ENCODE data around the gene C12orf76.

C12orf76 gene

GRCh38 chr12:110071504-110071903 lies 23.2 kb upstream of the C12orf76 start:
- Histone ChIP-seq H3K4me3 (ENCODE audit: low read depth, low read length) (no peak overlapping the region), H3K27ac (ENCODE audit: extremely low read depth, low read depth, low read length) (no peak overlapping the region), H3K9me3 (ENCODE audit: control insufficient read depth, insufficient read depth, low read depth, low read length) (no peaks in the 10 kb centered on the region), H3K36me3 (ENCODE audit: control insufficient read depth in 2 of 2, insufficient read depth in 1 of 2, low read length in 2 of 2) (no peaks in the 10 kb centered on the region), H3K4me1 (ENCODE audit: control insufficient read depth, insufficient read depth, low read length) (no peaks in the 10 kb centered on the region)
- POLR2A ChIA-PET, result no interaction called here
- TF ChIP-seq ZNF513 (tag by site-specific recombination; IDR thresholded peaks at IDR 0.05), result peak; percentile 69
- no peak for TF ChIP-seq REST (tag by site-specific recombination; IDR thresholded peaks at IDR 0.05)
- CTCF ChIA-PET, result no interaction called here

GRCh38 chr12:110068654-110069053 lies 20.3 kb upstream of the C12orf76 start:
- TF ChIP-seq SP3 (tag by site-specific recombination; IDR thresholded peaks at IDR 0.05) (no peak), ZNF280D (tag by site-specific recombination; IDR thresholded peaks at IDR 0.05) (no peak), SALL2 (tag by site-specific recombination; IDR thresholded peaks at IDR 0.05; ENCODE audit: borderline replicate concordance) (no peak), ZSCAN4 (tag by site-specific recombination; IDR thresholded peaks at IDR 0.05) (no peak), ZBTB11 (tag by site-specific recombination; conservative IDR thresholded peaks at IDR 0.05; ENCODE audit: low read depth) (no peak), YY1 (tag by site-specific recombination; IDR thresholded peaks at IDR 0.05) (no peak), ZNF777 (tag by site-specific recombination; IDR thresholded peaks at IDR 0.05; ENCODE audit: borderline replicate concordance) (no peak), ZNF623 (tag by site-specific recombination; IDR thresholded peaks at IDR 0.05) (no peak), KLF10 (tag by site-specific recombination; IDR thresholded peaks at IDR 0.05) (no peak), ZNF221 (tag by site-specific recombination; IDR thresholded peaks at IDR 0.05; ENCODE audit: borderline replicate concordance) (no peak), ZNF335 (tag by site-specific recombination; conservative IDR thresholded peaks at IDR 0.05) (no peak), ZNF596 (tag by site-specific recombination; IDR thresholded peaks at IDR 0.05) (no peak), ZNF626 (tag by site-specific recombination; IDR thresholded peaks at IDR 0.05) (no peak), SP2 (tag by site-specific recombination; IDR thresholded peaks at IDR 0.05) (no peak), ZBTB21 (tag by site-specific recombination; IDR thresholded peaks at IDR 0.05) (no peak), ZNF16 (tag by site-specific recombination; IDR thresholded peaks at IDR 0.05; ENCODE audit: low read depth) (no peak), KLF7 (tag by site-specific recombination; IDR thresholded peaks at IDR 0.05; ENCODE audit: borderline replicate concordance) (no peak), HIC1 (tag by site-specific recombination; IDR thresholded peaks at IDR 0.05) (no peak)
- Histone ChIP-seq H3K27ac (ENCODE audit: extremely low read depth, low read depth, low read length) (no peak overlapping the region), H3K4me3 (ENCODE audit: low read depth, low read length) (no peak overlapping the region), H3K4me1 (ENCODE audit: control insufficient read depth, insufficient read depth, low read length) (no peaks in the 10 kb centered on the region), H3K36me3 (ENCODE audit: control insufficient read depth in 2 of 2, insufficient read depth in 1 of 2, low read length in 2 of 2) (no peaks in the 10 kb centered on the region), H3K9me3 (ENCODE audit: control insufficient read depth, insufficient read depth, low read depth, low read length) (no peaks in the 10 kb centered on the region)
- ChIA-PET CTCF (interaction anchor here (1.4 kb wide), 1 partner anchor 31 kb away, joined by 3 read pairs; no protein-coding TSS in a partner anchor), POLR2A (interaction anchor here (1.2 kb wide), 1 partner anchor 69 kb away, joined by 4 read pairs; the partner anchor contains the start of gene ANKRD13A)
